Sigmoid colon (tissue), 4 donors: Measurements from ENCODE around the gene FARSB.

Source experiments
- CTCF ChIP-seq, 4 experiments: fragments of 450-650 bp in 3 of 4; fragments of 200-600 bp in 1 of 4; IDR thresholded peaks; one replicate each; pipeline ENCODE4 v1.5.1; 2016 to 2019; ENCODE audit warnings: antibody characterized with exemption in 4 of 4, mild to moderate bottlenecking in 3 of 4, moderate library complexity in 2 of 4
- EP300 ChIP-seq, 4 donors: sonication (generic); formaldehyde crosslinking; IDR thresholded peaks; one replicate each; pipeline ENCODE4 v1.6.1; 2017; ENCODE audit warnings: antibody characterized with exemption in 4 of 4
- POLR2A ChIP-seq, 2 donors: fragments of 450-650 bp; IDR thresholded peaks; one replicate each; pipeline ENCODE4 v1.6.1; 2016; ENCODE audit warnings: antibody characterized with exemption in 2 of 2, mild to moderate bottlenecking in 2 of 2, moderate library complexity in 2 of 2

- TF ChIP-seq EP300 (IDR thresholded peaks at IDR 0.05) (no peak), POLR2A (IDR thresholded peaks at IDR 0.05) (no peak), CTCF (IDR thresholded peaks at IDR 0.05) (no peak)
Measured at GRCh38 chr2:222688917-222689316, 33.0 kb upstream of the FARSB start.
